T-helper 2 cell treated with Interferon-gamma antibody and Interleukin-4, amounts not matched to agents 5 μg/mL and 100 μg/mL, for 36 hours (primary cell): ENCODE measurements around the gene ERCC1.

Experiments used
- DNase-seq: peaks from one replicate; pipeline ENCODE4 v3.0.0; 2021; ENCODE audit warnings: low spot score
- H3K27ac Mint-ChIP-seq: one replicate; pipeline ENCODE4 v1.8.0; 2021; ENCODE audit warnings: mild to moderate bottlenecking, mixed read lengths
- H3K27me3 Mint-ChIP-seq: one replicate; pipeline ENCODE4 v1.8.0; 2021; ENCODE audit warnings: low read depth, mixed read lengths
- H3K36me3 Mint-ChIP-seq: one replicate; pipeline ENCODE4 v1.8.0; 2021; ENCODE audit warnings: low read depth, mixed read lengths
- H3K4me1 Mint-ChIP-seq: one replicate; pipeline ENCODE4 v1.8.0; 2021; ENCODE audit warnings: low read depth, mixed read lengths
- H3K4me3 Mint-ChIP-seq: one replicate; pipeline ENCODE4 v1.8.0; 2022; ENCODE audit warnings: mild to moderate bottlenecking, moderate library complexity, mixed read lengths
- H3K9me3 Mint-ChIP-seq: one replicate; pipeline ENCODE4 v1.8.0; 2021; ENCODE audit warnings: mixed read lengths

ERCC1 gene

DNA sequence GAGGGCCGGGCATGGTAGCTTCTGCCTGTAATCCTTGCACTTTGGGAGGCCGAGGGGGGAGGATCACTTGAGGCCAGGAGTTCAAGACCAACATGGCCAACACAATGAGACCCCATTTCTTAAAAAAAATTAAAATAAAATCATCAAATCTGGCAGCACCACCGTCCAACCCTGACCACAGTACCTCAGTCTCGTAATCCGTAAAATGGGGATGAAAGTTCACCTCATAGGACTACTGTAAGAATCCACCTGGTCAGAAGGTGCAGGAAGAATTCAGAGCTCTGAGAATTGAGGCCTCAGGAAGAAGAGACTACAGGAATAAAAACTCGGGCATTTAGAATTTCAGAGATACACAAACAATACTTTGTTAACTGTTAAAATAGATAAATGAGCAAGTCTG is 21.9 kb downstream of the ERCC1 start:
- Mint-ChIP-seq H3K27ac (no peak overlapping the region), H3K27me3 (peaks cover 32% of the 10 kb centered on the region), H3K9me3 (no peaks in the 10 kb centered on the region), H3K4me1 (peaks cover 38% of the 10 kb centered on the region), H3K4me3 (no peak overlapping the region), H3K36me3 (peaks cover 6% of the 10 kb centered on the region)
- no peak for DNase-seq

DNA sequence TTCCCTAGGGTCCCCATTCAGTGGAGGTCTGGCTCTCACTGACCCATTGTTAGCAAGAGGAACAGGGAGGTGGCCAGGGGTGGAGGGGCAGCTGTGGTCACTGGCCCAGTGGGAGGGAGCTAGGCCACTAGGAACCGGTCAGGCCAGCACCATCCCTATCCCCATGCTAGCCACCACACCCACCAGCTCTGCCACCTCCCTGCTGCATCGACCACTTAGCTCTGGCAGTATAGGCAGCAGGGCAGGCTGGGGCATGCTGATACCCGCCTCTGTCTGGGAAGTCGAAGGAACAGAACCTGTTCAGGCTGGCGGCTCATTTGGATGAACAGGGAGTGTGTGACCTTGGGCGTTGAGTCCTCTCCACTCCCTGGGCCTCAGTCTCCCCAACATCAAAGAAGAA is 23.5 kb downstream of the ERCC1 start:
- peaks cover 33% of the 10 kb centered on the region for H3K27me3 Mint-ChIP-seq
- peaks cover 29% of the 10 kb centered on the region for H3K4me1 Mint-ChIP-seq
- H3K4me3 Mint-ChIP-seq = no peak overlapping the region
- H3K9me3 Mint-ChIP-seq = no peaks in the 10 kb centered on the region
- H3K36me3 Mint-ChIP-seq = peaks cover 8% of the 10 kb centered on the region
- H3K27ac Mint-ChIP-seq = no peak overlapping the region
- DNase-seq = no peak

DNA sequence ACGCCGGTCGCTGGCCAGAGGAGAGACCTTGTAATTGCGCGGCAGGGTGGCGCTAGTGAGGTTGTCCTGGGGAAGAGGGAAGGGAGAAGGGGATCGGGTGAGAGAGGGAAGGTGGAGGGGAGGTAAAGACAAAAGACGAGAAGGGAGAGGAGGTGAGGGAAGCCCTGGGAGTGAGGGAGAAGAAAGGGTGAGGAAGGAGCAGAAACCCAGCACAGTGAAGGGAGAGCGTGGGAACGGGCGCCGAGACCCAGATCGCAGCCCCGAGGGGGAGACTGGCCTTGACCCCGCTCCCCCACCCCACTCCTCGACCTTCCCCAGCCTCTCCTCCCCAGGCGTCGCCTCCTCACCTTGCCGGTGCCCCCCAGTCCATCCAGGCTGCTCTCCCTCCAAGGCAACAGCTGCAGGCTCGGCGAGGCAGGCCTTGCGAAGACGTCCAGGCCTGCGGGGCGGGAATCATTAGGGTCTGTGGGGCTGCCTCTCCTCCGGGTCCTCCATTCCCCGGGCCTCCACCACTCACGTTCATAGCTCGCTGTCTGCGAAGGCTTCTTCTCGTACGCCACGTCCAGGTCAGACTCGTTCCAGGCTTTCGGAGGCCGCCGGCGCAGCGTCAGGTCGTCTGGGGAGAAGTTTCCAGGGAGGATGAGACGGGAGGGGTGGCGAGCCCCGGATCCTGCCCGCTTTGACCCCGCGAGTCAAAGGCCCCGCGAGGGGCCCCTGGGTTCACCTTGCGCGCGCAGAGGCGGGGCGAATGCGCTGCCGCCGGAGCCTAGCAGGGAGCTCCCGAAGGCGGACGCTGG is 27.7 kb downstream of the ERCC1 start:
- no peak for DNase-seq
- Mint-ChIP-seq H3K9me3 (no peaks in the 10 kb centered on the region), H3K4me1 (peaks cover 7% of the 10 kb centered on the region), H3K36me3 (peaks cover 8% of the 10 kb centered on the region), H3K4me3 (no peak overlapping the region), H3K27ac (no peak overlapping the region), H3K27me3 (peaks cover 14% of the 10 kb centered on the region)

DNA sequence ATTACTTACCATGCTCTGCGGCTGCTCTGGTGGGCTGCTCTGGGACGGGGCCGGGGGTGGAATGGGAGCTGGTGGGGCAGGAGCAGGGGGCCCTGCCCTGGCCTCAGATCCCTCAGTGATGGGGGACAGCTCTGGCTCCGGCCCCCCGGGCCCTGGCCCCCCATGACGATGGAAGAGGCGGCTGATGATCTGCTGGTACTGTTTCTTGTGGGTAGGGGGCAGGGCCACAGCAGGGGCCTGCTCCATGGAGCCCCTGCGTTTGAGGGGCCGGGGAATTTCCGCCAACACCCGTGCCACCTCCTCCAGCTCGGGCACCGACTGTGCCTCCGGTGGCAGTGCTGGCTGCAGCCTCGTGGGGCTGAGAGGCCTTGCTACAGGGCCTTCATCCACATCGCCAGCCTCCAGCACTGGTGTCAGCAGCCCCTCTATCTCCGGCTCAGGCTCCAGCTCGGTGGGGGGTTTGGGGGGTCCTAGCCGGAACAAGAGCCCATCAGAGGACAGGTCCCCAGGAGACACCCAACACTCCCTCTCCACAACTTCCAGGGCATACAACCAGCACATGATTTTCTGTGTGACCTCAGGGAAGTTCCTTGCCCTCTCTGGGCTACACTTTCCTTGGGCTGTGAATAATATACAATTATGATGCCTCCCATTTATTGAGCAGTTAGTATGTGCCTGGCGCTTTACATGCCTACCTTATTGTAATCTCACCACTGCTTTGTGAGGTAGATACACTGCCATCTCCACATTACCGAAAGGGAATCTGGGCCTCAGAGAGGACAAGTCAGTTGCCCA is 31.6 kb downstream of the ERCC1 start:
- H3K9me3 Mint-ChIP-seq = no peaks in the 10 kb centered on the region
- H3K4me3 Mint-ChIP-seq = no peak overlapping the region
- H3K36me3 Mint-ChIP-seq = peaks cover 4% of the 10 kb centered on the region
- H3K27ac Mint-ChIP-seq = no peak overlapping the region
- DNase-seq = no peak
- H3K27me3 Mint-ChIP-seq = peaks cover 7% of the 10 kb centered on the region
- H3K4me1 Mint-ChIP-seq = peaks cover 1% of the 10 kb centered on the region

DNA sequence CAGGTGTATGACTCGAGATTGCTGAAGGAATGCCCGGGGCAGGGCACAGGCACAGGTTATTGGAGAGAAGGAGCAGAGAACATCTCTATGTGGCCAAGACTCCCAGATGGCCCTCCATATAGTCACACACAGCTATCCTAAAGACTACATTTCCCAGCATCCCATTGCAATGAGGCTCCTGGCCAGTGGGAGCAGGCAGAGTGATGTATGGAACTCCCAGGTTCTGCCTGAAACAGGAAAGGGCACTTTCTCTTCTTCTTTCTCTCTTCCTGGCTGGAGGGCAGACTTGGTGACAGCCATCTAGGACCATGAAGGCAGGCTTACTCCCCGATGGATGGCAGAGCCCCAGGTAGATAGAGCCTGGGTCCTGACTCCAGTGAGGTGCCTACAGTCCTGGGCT is 32.4 kb downstream of the ERCC1 start:
- no peak overlapping the region for H3K27ac Mint-ChIP-seq
- H3K9me3 Mint-ChIP-seq = no peaks in the 10 kb centered on the region
- no peak for DNase-seq
- peaks cover 10% of the 10 kb centered on the region for H3K27me3 Mint-ChIP-seq
- H3K4me1 Mint-ChIP-seq = peaks cover 1% of the 10 kb centered on the region
- peaks cover 2% of the 10 kb centered on the region for H3K36me3 Mint-ChIP-seq
- H3K4me3 Mint-ChIP-seq = no peak overlapping the region

DNA sequence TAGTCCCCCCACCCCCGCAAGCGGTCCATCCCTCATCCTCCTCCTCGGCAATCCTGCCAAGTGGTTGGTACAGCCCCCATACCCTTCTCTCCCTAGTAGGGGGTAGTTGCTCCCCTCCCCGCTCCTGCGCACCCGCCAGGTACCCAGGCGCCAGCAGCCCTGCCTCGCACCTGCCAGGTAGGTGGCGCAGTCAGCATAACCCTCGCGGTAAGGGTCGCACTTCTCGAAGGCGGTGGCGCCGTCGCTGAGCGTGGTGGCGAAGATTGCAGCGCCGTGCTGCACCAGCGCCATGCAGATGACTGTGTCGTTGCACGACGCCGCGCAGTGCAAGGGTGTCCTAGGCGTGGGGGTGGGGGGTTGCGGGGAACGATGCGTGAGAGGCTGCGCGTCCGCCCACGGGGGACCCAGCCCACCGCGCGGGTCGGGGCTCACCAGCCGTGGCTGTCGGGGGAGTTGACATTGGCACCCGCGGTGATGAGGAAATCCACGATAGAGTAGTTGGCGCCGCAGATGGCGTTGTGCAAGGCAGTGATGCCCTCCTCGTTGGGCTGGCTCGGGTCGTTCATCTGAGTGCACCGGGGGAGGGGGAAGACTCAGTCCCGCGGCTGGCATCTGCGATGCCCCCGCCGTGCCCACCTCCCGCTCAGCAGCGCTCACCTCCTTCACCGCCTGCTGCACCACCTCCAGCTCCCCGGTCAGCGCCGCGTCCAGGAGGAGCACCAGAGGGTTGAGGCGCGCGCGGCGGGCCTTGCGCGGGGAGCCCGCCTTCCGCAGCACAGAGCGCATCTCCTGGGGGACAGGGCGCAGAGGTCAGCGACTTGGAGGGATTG is 38.1 kb downstream of the ERCC1 start:
- no peak overlapping the region for H3K27ac Mint-ChIP-seq
- no peak overlapping the region for H3K4me3 Mint-ChIP-seq
- H3K4me1 Mint-ChIP-seq = no peaks in the 10 kb centered on the region
- H3K27me3 Mint-ChIP-seq = peaks cover 24% of the 10 kb centered on the region
- DNase-seq = no peak
- no peaks in the 10 kb centered on the region for H3K9me3 Mint-ChIP-seq
- H3K36me3 Mint-ChIP-seq = no peaks in the 10 kb centered on the region

DNA sequence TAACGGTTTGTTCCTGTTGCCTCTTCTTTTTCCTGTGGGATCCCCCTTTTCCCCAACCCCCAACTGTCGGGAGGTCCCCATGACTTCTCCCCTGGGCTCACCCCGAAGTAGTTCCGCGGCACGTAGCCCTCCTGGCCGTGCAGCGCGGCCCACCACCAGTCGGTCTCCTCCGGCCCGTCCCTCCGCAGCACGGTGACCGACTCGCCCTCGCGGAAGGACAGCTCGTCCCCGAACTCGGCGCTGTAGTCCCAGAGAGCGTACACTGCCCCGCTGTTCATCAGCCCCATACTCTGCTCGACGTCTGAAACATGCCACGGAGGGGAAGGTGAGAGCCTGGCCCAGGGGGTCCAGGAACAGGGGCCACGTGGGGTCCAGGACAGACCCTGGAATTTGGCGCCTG is 41.3 kb downstream of the ERCC1 start:
- no peak overlapping the region for H3K4me3 Mint-ChIP-seq
- peaks cover 21% of the 10 kb centered on the region for H3K27me3 Mint-ChIP-seq
- no peak overlapping the region for H3K27ac Mint-ChIP-seq
- no peaks in the 10 kb centered on the region for H3K4me1 Mint-ChIP-seq
- no peaks in the 10 kb centered on the region for H3K9me3 Mint-ChIP-seq
- no peak for DNase-seq
- no peaks in the 10 kb centered on the region for H3K36me3 Mint-ChIP-seq

DNA sequence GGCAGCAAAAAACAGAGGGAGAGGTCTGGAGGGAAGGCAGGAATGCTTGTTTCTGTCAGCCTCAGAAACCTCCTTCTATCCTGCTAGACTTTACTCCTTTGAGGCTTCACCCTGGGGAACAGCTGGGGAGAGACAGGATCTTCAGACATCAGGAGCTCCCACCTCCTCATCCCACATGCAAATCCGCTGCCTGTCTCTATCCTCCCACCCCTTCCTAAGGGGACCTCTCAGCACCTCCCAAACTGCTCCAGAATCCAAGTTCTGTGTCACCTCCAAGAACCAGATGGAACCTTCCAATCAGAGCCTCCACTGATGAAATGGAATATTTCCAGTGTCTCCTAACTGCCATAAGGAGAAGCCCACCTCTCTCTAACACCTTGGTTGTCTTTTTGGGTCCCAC is 43.6 kb downstream of the ERCC1 start:
- Mint-ChIP-seq H3K27ac (no peak overlapping the region), H3K4me1 (no peaks in the 10 kb centered on the region), H3K4me3 (no peak overlapping the region), H3K9me3 (no peaks in the 10 kb centered on the region), H3K36me3 (no peaks in the 10 kb centered on the region), H3K27me3 (peaks cover 4% of the 10 kb centered on the region)
- no peak for DNase-seq

DNA sequence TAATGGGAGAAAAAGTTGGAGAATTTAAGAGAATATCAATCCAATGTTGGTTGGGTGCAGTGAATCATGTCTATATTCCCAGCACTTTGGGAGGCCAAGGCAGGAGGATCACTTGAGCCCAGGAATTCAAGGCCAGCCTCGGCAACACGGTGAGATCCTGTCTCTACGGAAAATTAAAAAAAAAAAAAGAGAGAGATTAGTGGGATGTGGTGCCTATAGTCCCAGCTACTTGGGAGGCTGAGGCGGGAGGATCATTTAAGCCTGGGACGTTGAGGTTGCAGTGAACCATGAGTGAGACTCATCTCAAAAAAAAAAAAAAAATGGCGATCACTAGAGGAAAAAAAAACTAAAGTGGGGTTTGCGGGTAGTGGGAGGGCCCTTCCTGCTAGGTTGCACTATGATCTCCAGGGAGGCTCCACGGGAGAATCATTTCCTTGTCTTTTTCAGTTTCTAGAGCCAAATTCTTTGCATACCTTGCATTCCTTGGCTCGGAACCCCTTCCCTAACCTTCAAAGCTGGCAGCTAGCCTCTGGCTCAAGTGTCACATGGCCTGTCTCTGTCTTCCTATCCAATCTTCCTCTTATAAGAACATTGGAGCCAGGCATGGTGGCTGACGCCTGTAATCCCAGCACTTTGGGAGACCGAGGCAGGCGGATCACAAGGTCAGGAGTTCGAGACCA is 47.5 kb downstream of the ERCC1 start:
- H3K36me3 Mint-ChIP-seq = no peaks in the 10 kb centered on the region
- H3K4me3 Mint-ChIP-seq = no peak overlapping the region
- no peak for DNase-seq
- H3K9me3 Mint-ChIP-seq = no peaks in the 10 kb centered on the region
- no peaks in the 10 kb centered on the region for H3K4me1 Mint-ChIP-seq
- H3K27me3 Mint-ChIP-seq = no peaks in the 10 kb centered on the region
- H3K27ac Mint-ChIP-seq = no peak overlapping the region

DNA sequence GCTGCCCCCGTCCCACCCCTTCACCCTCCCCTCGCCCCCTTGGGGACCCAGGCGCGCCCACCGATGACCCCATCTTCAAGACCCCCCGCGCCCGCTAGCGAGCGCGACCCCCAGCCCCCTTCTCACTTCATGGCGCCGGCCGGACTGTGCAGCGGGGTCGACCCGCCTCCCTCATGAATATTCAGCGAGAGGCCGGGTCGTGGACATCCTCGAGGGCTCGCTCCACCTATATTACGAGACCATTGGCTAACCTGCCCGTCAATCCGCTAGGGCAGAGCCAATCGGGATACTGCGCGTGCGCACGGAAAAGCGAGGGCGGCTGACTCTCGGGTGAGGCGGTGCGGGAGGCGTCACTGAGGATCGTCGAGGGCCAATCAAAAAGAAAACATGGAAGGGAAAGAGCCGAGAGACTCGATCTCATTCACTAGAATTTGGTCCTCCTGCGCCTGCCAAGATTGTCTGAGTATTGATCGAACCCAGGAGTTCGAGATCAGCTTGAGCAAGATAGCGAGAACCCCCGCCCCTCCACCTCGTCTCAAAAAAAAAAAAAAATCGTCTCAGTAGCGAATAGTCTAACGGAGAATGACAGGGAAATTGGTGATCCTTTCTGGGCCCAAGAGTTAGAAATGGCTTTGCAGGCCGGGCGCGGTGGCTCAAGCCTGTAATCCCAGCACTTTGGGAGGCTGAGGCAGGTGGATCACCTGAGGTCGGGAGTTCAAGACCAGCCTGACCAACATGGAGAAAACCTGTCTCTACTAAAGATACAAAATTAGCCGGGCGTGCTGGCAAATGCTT is 53.1 kb downstream of the ERCC1 start, which contains the start of gene ERCC2:
Gene ERCC2 (minus strand): TSS at position 164 of the 795 bp plus-strand sequence. CDS start 33 bp downstream, at position 131.
- Mint-ChIP-seq H3K27me3 (no peaks in the 10 kb centered on the region), H3K4me3 (peak within 1 kb of the TSS; percentile 96), H3K36me3 (peaks cover 3% of the 10 kb centered on the region), H3K27ac (peak within 1 kb of the TSS; percentile 99), H3K4me1 (peaks cover 11% of the 10 kb centered on the region), H3K9me3 (no peaks in the 10 kb centered on the region)
- peak; percentile 100 for DNase-seq

DNA sequence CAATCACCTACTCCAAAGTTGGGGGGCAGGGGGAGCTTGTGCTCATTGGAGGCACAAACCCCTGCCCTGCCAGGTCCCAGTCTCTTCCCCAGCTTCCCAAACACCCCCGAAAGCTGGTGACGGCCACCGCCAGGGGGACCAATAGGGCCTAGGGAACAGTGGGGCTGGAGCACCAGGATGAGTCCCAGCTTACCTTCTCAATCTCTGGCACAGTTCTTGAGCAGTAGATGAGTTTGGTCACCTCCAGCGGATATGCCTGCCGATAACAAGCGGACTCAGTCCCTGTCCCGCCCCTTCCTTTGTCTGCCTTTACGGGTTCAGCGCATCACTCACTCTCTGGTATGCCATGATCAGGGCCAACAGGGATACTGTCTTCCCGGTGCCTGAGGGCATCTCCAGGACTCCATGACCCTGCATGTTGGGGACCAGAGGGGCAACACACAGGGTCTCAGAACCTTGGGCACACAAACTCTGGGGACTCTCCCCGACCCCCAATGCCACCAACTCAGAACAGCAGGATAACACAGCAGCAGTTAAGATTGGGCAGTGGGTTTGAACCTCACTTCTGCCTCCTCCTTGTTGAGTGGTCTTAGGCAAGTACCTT is 54.9 kb downstream of the ERCC1 start:
- no peaks in the 10 kb centered on the region for H3K9me3 Mint-ChIP-seq
- H3K36me3 Mint-ChIP-seq = peaks cover 3% of the 10 kb centered on the region
- no peak overlapping the region for H3K27ac Mint-ChIP-seq
- peak overlapping the region; percentile 65 for H3K4me3 Mint-ChIP-seq
- no peaks in the 10 kb centered on the region for H3K27me3 Mint-ChIP-seq
- H3K4me1 Mint-ChIP-seq = peaks cover 11% of the 10 kb centered on the region
- DNase-seq = no peak

DNA sequence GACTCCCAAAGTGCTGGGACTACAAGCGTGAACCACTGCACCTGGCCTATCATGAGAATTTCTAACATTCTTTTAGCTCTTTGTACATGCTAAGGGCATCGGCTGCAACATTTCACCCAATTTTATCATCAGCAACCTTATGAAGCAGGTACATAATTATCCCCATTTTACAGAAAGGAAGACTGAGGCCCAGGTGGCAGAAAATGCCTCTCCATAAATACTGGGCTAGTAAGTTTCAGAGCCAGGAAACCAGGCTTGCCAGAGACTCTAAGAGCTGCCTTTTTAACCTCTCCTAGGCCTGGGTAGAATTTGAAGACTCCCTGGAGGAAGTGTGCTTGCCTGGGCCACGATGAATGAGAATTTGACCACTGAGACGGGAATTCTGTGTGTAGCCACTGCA is 55.6 kb downstream of the ERCC1 start:
- H3K4me1 Mint-ChIP-seq = peaks cover 11% of the 10 kb centered on the region
- peak overlapping the region; percentile 8 for H3K4me3 Mint-ChIP-seq

More for the DNA sequence above, 55.6 kb downstream of the ERCC1 start:
- H3K27ac Mint-ChIP-seq = no peak overlapping the region
- H3K36me3 Mint-ChIP-seq = peaks cover 3% of the 10 kb centered on the region
- no peaks in the 10 kb centered on the region for H3K27me3 Mint-ChIP-seq
- H3K9me3 Mint-ChIP-seq = no peaks in the 10 kb centered on the region
- no peak for DNase-seq
